HUES64 (cell line): ENCODE measurements around the gene BBS4.

Experiments used
- H3K27ac ChIP-seq: 2 replicates; pipeline ENCODE4 v1.7.0; 2013; ENCODE audit warnings: low read depth, low read length, inconsistent platforms
- H3K27me3 ChIP-seq: 2 replicates; pipeline ENCODE4 v1.6.1; 2013; ENCODE audit warnings: mild to moderate bottlenecking, low read length; ENCODE audit not compliant: insufficient read depth
- H3K36me3 ChIP-seq: 2 replicates; pipeline ENCODE4 v1.6.1; 2013; ENCODE audit warnings: mild to moderate bottlenecking, low read length; ENCODE audit not compliant: insufficient read depth
- H3K4me1 ChIP-seq: 2 replicates; pipeline ENCODE4 v1.6.1; 2013; ENCODE audit warnings: mild to moderate bottlenecking, low read length, moderate library complexity; ENCODE audit not compliant: insufficient read depth
- H3K4me3 ChIP-seq: 2 replicates; pipeline ENCODE4 v1.5.1; 2013; ENCODE audit warnings: mild to moderate bottlenecking, low read length, moderate library complexity
- H3K9ac ChIP-seq: 2 replicates; pipeline ENCODE4 v1.6.1; 2013; ENCODE audit warnings: mild to moderate bottlenecking, low read depth, low read length
- H3K9me3 ChIP-seq: 2 replicates; pipeline ENCODE4 v1.6.1; 2013; ENCODE audit warnings: low read depth, low read length; ENCODE audit not compliant: insufficient read depth
- WGBS: fragments of 150-250, 120-280 bp; methylation state at CpG from one replicate; pipeline ENCODE4 v1.1.7; 2013; ENCODE audit warnings: missing lambda C conversion rate; 5-methylcytosine and 5-hydroxymethylcytosine counted together

The BBS4 gene

DNA sequence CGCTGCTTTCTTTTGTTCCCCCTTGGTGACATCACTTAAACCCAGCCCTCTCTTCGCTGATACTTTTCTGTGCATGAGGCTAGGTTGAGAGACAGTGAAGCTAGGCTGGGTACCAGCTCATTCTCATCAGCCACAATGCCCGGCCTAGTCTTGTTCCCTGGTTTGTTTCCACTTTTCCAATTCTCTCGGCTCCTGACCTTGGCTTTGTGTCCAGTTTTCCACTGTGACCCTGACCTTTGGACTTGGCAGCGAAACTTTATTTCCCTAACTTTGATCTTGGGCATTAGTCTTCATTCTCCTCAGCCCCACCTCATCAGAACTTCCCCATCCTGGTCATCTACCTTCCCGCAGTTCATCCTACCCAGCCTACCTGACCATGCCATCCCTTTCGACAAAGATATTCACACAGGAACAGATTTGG, 98.5 kb downstream of the BBS4 start:
- Histone ChIP-seq H3K4me3 (peak overlapping the region; percentile 89), H3K9ac (peak overlapping the region; percentile 89; the same call in 1 of the 2 replicates), H3K27me3 (no peaks in the 10 kb centered on the region; the same call in 1 of the 2 replicates), H3K9me3 (no peaks in the 10 kb centered on the region), H3K4me1 (peaks cover 9% of the 10 kb centered on the region; the same call in 1 of the 2 replicates), H3K36me3 (peaks cover 5% of the 10 kb centered on the region), H3K27ac (no peak overlapping the region)
- 68% methylated on average over 7 of the region's 7 CpGs for WGBS

DNA sequence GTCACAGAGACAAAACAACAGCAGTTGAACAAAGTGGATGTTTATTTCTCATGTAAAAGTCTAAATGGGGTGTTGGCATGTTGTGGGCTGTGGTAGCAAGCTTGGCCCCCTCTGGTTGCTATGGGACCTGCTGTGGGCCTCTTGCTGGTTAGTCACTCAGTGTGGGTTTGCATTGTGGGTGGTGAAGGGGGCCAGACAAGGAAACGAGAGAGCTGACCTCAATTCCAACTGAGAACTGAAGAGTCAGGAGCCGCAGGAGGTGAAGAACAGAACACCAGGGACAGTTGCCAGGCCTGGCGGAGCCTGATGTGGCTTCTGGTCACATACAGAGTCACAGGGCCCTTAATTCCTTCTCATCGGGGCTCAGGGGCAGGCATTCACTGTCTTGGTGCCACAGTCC, 99.4 kb downstream of the BBS4 start:
- 78% methylated on average over 4 of the region's 4 CpGs for WGBS
- Histone ChIP-seq H3K27me3 (no peaks in the 10 kb centered on the region; the same call in 1 of the 2 replicates), H3K9me3 (no peaks in the 10 kb centered on the region), H3K27ac (no peak overlapping the region), H3K36me3 (no peaks in the 10 kb centered on the region; the same call in 1 of the 2 replicates), H3K9ac (no peak overlapping the region), H3K4me1 (peaks cover 9% of the 10 kb centered on the region; the same call in 1 of the 2 replicates), H3K4me3 (no peak overlapping the region)

DNA sequence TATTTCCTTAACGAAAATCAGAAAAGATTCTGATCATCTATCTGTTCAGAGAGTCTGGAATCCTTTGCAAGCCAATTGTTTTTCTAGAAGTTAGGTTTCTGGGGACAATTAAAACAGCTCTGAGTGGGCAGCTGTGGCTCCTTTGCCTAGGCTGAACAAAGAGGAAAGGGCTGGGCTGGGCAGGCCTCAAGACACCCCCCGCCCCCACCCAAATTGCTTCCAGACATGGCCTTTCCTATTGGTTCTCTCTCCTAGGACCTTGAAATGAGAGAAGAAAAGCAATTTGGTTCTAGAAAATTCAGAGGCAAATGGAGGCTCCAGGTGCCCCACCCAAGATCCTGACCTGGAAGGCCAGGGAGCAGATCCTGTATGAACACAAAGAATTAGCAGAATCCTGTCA, 99.8 kb downstream of the BBS4 start:
- H3K9ac ChIP-seq, result no peak overlapping the region
- H3K36me3 ChIP-seq, result no peaks in the 10 kb centered on the region; the same call in 1 of the 2 replicates
- no peak overlapping the region for H3K27ac ChIP-seq
- no peak overlapping the region for H3K4me3 ChIP-seq
- no peaks in the 10 kb centered on the region; the same call in 1 of the 2 replicates for H3K27me3 ChIP-seq
- H3K4me1 ChIP-seq, result peaks cover 9% of the 10 kb centered on the region; the same call in 1 of the 2 replicates
- no peaks in the 10 kb centered on the region for H3K9me3 ChIP-seq
- 71% methylated on average over 2 of the region's 2 CpGs for WGBS

DNA sequence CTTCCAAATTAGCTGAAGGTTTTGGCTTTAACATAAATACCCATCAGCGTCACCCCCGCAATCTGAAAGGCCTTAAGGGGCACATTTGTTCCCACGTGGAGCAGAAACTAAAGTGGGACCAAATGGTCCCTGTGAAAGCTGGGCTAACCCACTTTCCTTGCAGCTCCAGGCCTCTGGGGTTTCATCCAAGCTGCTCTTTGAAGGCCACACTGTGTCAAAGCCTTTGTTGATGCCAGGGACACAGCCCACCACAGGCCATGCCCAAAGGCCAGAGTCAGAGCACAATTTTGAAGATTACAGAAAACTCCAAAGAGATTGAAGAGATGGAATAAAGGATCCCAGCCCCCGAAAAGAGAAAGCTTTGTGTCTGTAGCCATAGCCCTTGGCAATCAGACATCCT, 100.2 kb downstream of the BBS4 start:
- Histone ChIP-seq H3K4me3 (no peak overlapping the region), H3K9me3 (no peaks in the 10 kb centered on the region), H3K36me3 (no peaks in the 10 kb centered on the region), H3K27me3 (no peaks in the 10 kb centered on the region; the same call in 1 of the 2 replicates), H3K9ac (no peak overlapping the region), H3K4me1 (peaks cover 9% of the 10 kb centered on the region; the same call in 1 of the 2 replicates), H3K27ac (no peak overlapping the region)
- WGBS, result 95% methylated on average over 4 of the region's 4 CpGs

DNA sequence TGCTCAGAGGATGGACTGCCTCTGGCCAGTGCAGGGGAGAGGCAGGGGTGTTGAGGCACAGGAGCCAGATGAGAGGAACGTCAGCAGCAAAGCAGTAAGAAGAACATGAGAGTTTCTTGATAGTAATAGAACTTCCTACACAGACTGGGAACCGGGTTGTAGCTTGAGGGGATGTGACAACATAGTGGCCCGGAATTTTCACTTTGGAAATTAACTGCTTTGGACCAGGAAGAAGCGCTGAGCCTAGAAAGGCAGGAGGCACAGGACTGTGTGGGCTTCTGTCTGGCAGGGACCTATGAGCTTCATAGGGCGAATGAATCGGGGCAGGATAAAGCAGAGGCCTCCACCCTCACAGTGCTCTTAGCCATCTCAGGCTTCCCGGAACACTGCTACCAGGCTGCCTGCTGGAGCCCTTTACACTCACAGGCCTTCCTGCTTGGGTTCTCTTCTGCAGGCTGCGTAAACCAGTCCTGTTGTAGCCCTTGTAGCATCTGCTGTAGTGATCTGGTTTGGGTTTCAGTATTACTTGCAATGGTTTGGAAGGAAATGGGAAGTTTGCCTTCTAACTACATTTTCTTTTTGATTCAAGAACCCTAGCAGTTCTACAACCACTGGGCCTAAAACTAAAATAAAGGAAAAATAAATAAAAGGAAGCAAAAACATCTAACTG, 100.8 kb downstream of the BBS4 start:
- H3K36me3 ChIP-seq, result no peaks in the 10 kb centered on the region
- no peak overlapping the region for H3K9ac ChIP-seq
- H3K27me3 ChIP-seq, result no peaks in the 10 kb centered on the region; the same call in 1 of the 2 replicates
- H3K4me3 ChIP-seq, result no peak overlapping the region
- H3K4me1 ChIP-seq, result peaks cover 7% of the 10 kb centered on the region; the same call in 1 of the 2 replicates
- H3K27ac ChIP-seq, result no peak overlapping the region
- peaks cover 4% of the 10 kb centered on the region; the same call in 1 of the 2 replicates for H3K9me3 ChIP-seq
- WGBS, result 90% methylated on average over 8 of the region's 8 CpGs

DNA sequence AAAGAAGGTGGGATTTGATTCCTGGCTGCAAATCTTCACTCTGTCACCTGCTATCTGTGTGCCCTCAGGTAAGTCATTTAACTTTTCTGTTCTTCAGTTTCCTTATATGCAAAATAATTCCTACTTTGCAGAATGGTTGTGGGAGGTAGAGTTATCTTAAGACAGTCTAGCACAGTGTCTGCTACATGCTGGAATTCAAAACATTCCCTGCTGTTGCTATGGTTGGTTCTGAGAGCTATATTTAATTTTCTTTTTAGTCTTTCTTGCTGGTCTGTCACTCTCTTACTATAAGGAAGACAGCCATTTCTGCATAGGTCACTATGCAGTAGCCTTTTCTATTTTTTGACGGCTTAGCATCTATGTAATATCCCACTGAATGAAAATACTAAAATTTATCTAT, 101.5 kb downstream of the BBS4 start:
- 86% methylated on average over 1 of the region's 1 CpG for WGBS
- Histone ChIP-seq H3K9me3 (peaks cover 4% of the 10 kb centered on the region; the same call in 1 of the 2 replicates), H3K36me3 (no peaks in the 10 kb centered on the region), H3K9ac (no peak overlapping the region), H3K4me1 (0 out of 2 replicates have a peak, but pooled peaks cover 1% of the 10 kb centered on the region), H3K27me3 (no peaks in the 10 kb centered on the region; the same call in 1 of the 2 replicates), H3K4me3 (no peak overlapping the region), H3K27ac (no peak overlapping the region)
